ENCODE results near the gene SETD2. TPM values are rescaled to one million over a fixed set of nuclear protein-coding genes. Genes with fewer than 3 reads are reported as not detected.

The SETD2 gene
- total RNA-seq, 1 donor from 2014 or later: 73.9 TPM

DNA sequence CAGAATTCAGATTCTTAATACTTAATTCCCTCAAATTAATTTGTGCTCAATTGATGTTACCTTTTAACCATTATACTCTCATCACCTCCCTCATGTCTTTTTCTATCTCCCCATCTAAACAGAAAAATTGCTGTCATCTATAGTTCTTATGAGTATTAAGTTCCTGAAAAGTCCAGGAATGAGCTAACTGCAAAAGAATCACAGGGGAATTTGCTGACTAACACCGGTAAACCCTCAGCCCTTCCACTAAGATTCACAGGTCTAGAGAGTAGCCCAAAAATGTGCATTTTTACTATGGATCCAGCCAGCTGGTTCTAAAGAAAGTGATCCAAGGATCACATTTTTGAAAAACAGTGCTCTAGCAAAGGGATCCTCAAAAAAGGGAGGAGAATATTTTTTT, 67.0 kb downstream of the SETD2 start:
- DNase-seq (ENCODE audit: low spot score, unreplicated experiment): no peak
- Mint-ChIP-seq H3K36me3 (ENCODE audit: insufficient read depth) (peaks cover 19% of the 10 kb centered on the region), H3K4me1 (ENCODE audit: low read depth) (peaks cover 5% of the 10 kb centered on the region), H3K9me3 (ENCODE audit: low read depth) (no peaks in the 10 kb centered on the region), H3K27ac (peak overlapping the region; percentile 68), H3K27me3 (no peaks in the 10 kb centered on the region), H3K4me3 (ENCODE audit: low read depth) (no peak overlapping the region)
- TF ChIP-seq, protein P1, sequence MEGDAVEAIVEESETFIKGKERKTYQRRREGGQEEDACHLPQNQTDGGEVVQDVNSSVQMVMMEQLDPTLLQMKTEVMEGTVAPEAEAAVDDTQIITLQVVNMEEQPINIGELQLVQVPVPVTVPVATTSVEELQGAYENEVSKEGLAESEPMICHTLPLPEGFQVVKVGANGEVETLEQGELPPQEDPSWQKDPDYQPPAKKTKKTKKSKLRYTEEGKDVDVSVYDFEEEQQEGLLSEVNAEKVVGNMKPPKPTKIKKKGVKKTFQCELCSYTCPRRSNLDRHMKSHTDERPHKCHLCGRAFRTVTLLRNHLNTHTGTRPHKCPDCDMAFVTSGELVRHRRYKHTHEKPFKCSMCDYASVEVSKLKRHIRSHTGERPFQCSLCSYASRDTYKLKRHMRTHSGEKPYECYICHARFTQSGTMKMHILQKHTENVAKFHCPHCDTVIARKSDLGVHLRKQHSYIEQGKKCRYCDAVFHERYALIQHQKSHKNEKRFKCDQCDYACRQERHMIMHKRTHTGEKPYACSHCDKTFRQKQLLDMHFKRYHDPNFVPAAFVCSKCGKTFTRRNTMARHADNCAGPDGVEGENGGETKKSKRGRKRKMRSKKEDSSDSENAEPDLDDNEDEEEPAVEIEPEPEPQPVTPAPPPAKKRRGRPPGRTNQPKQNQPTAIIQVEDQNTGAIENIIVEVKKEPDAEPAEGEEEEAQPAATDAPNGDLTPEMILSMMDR (IDR thresholded peaks at IDR 0.05; ENCODE audit: unreplicated experiment): no peak

DNA sequence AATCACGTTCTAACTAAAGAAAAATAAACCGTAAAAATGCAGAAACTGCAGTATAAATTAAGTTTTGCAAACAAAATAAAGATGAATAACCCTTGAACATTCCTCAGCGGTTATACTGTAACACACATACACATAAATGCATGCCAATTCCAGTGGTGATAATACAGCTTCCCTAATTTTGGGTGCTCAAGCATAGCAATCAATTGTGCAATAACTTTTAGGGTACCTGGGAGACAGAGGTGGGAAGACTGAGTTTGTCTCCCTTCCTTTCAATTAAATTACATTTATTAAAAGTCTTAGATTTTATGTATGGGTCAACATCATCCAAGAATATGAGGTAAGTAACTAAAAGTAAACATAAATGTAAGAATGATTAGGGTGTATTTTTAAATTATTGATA, 71.8 kb downstream of the SETD2 start:
- Mint-ChIP-seq H3K27me3 (no peaks in the 10 kb centered on the region), H3K27ac (no peak overlapping the region), H3K4me3 (ENCODE audit: low read depth) (no peak overlapping the region), H3K36me3 (ENCODE audit: insufficient read depth) (peaks cover 15% of the 10 kb centered on the region), H3K4me1 (ENCODE audit: low read depth) (peaks cover 3% of the 10 kb centered on the region), H3K9me3 (ENCODE audit: low read depth) (no peaks in the 10 kb centered on the region)
- DNase-seq (ENCODE audit: low spot score, unreplicated experiment): no peak
- TF ChIP-seq, protein P1 (IDR thresholded peaks at IDR 0.05; ENCODE audit: unreplicated experiment): no peak

DNA sequence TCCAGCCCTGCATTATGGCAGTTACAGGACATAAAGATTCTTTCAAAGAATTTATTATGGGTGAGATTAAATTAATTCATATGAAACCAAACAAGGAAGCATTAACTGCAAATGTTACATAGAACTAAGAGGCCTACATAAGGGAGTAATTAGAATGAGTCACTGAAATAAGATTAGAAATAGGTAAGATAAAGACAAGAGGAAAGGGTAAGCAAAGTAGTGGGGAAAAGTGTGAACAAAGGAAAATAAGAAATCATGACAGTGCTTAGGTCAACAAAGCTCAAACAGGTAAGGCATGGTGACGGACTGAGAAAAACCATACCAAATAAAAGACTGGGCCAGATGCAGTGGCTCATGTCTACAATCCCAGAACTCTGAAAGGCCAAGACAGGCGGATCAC, 74.3 kb downstream of the SETD2 start:
- H3K27ac Mint-ChIP-seq: peak overlapping the region; percentile 71
- no peaks in the 10 kb centered on the region for H3K27me3 Mint-ChIP-seq
- no peak for DNase-seq (ENCODE audit: low spot score, unreplicated experiment)
- H3K4me3 Mint-ChIP-seq (ENCODE audit: low read depth): no peak overlapping the region
- peaks cover 3% of the 10 kb centered on the region for H3K4me1 Mint-ChIP-seq (ENCODE audit: low read depth)
- peaks cover 13% of the 10 kb centered on the region for H3K36me3 Mint-ChIP-seq (ENCODE audit: insufficient read depth)
- TF ChIP-seq, protein P1 (IDR thresholded peaks at IDR 0.05; ENCODE audit: unreplicated experiment): no peak
- no peaks in the 10 kb centered on the region for H3K9me3 Mint-ChIP-seq (ENCODE audit: low read depth)

DNA sequence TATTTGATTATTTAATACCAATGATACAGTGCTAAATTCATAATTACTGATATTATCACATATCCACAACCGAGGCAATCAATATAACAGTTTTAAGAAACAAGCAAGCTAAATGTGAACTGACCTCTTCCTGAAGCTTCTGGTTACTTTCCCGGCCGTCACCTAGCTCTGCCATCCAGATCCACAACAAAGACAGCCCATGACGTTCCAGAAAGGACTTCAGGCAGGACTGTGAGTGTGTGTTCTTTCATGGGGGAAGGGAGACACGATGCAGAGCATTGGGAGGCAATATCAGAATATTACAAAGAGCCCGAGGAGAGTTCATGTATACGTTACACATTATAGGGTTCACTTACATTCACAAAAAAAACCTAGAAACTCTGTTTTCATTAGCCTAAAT, 77.8 kb downstream of the SETD2 start:
- TF ChIP-seq, protein P1 (IDR thresholded peaks at IDR 0.05; ENCODE audit: unreplicated experiment): no peak
- Mint-ChIP-seq H3K4me1 (ENCODE audit: low read depth) (peaks cover 3% of the 10 kb centered on the region), H3K27me3 (no peaks in the 10 kb centered on the region), H3K9me3 (ENCODE audit: low read depth) (no peaks in the 10 kb centered on the region), H3K36me3 (ENCODE audit: insufficient read depth) (peaks cover 23% of the 10 kb centered on the region), H3K27ac (no peak overlapping the region), H3K4me3 (ENCODE audit: low read depth) (no peak overlapping the region)
- no peak for DNase-seq (ENCODE audit: low spot score, unreplicated experiment)

DNA sequence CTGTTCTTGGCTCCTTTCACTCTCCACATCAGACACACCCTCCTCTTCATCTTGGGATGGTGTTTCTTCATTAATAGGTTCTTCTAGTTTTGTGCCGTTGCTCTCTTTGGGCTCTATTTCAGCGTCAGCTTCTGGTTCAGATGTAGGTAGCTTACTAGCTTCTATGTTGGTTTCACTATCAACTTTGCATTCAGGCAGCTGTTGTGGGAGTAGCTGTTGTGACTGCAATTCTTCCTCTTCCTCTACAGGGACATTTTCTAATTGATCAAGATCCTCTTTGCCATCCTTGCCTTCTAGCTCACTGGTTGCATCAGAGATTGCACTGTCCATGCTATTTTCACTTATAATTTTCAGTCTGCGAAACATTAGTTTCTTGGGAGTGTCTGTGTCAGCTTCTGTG, 80.1 kb downstream of the SETD2 start:
- Mint-ChIP-seq H3K27ac (no peak overlapping the region), H3K4me3 (ENCODE audit: low read depth) (no peak overlapping the region), H3K4me1 (ENCODE audit: low read depth) (no peaks in the 10 kb centered on the region), H3K9me3 (ENCODE audit: low read depth) (no peaks in the 10 kb centered on the region), H3K27me3 (no peaks in the 10 kb centered on the region), H3K36me3 (ENCODE audit: insufficient read depth) (peaks cover 24% of the 10 kb centered on the region)
- TF ChIP-seq, protein P1 (IDR thresholded peaks at IDR 0.05; ENCODE audit: unreplicated experiment): no peak
- no peak for DNase-seq (ENCODE audit: low spot score, unreplicated experiment)
